HepG2 (cell line): ENCODE results near the gene AFF1. TPM values are rescaled to one million over a fixed set of nuclear protein-coding genes. Genes with fewer than 3 reads are reported as not detected.

Experiments
- ATF2 ChIP-seq: sonication (generic); formaldehyde crosslinking; IDR thresholded peaks from 2 replicates; pipeline ENCODE4 v1.4.0; 2020; ENCODE audit warnings: missing genetic modification reagents
- BRCA1 ChIP-seq: sonication (generic); formaldehyde crosslinking; IDR thresholded peaks from 2 replicates; pipeline ENCODE4 v1.4.0; 2020; ENCODE audit warnings: missing genetic modification reagents
- CBFB ChIP-seq: sonication (generic); formaldehyde crosslinking; IDR thresholded peaks from 2 replicates; pipeline ENCODE4 v1.4.0; 2020; ENCODE audit warnings: missing genetic modification reagents
- FOXA3 ChIP-seq: IDR thresholded peaks from 2 replicates; pipeline ENCODE4 v1.6.1; 2016; ENCODE audit warnings: missing genetic modification reagents, missing compliant biosample characterization
- HINFP ChIP-seq: sonication (generic); formaldehyde crosslinking; IDR thresholded peaks from 2 replicates; pipeline ENCODE4 v1.4.0; 2020; ENCODE audit warnings: low read depth, mild to moderate bottlenecking, missing genetic modification reagents
- MLLT10 ChIP-seq: sonication (generic); formaldehyde crosslinking; IDR thresholded peaks from 2 replicates; pipeline ENCODE4 v1.4.0; 2020; ENCODE audit warnings: missing genetic modification reagents
- POGK ChIP-seq: sonication (generic); formaldehyde crosslinking; conservative IDR thresholded peaks from 2 replicates; pipeline ENCODE4 v1.8.0; 2022; ENCODE audit warnings: mild to moderate bottlenecking, moderate library complexity, missing genetic modification reagents
- RARG ChIP-seq: sonication (generic); formaldehyde crosslinking; IDR thresholded peaks from 2 replicates; pipeline ENCODE4 v1.4.0; 2020; ENCODE audit warnings: low read depth, mild to moderate bottlenecking, missing genetic modification reagents
- TEF ChIP-seq: sonication (generic); formaldehyde crosslinking; IDR thresholded peaks from 2 replicates; pipeline ENCODE4 v1.5.0; 2020; ENCODE audit warnings: missing genetic modification reagents
- TFDP2 ChIP-seq: sonication (generic); formaldehyde crosslinking; IDR thresholded peaks from 2 replicates; pipeline ENCODE4 v1.4.0; 2020; ENCODE audit warnings: missing genetic modification reagents
- ZBTB25 ChIP-seq: IDR thresholded peaks from 2 replicates; pipeline ENCODE4 v1.6.1; 2018; ENCODE audit warnings: missing genetic modification reagents
- ZBTB38 ChIP-seq: sonication (generic); formaldehyde crosslinking; IDR thresholded peaks from 2 replicates; pipeline ENCODE4 v1.5.1; 2020; ENCODE audit warnings: mild to moderate bottlenecking, missing genetic modification reagents
- ZFP36L2 ChIP-seq: sonication (generic); formaldehyde crosslinking; IDR thresholded peaks from 2 replicates; pipeline ENCODE4 v1.4.0; 2020; ENCODE audit warnings: missing genetic modification reagents
- ZMYM4 ChIP-seq: sonication (generic); formaldehyde crosslinking; IDR thresholded peaks from 2 replicates; pipeline ENCODE4 v1.8.1; 2023; ENCODE audit warnings: mild to moderate bottlenecking, missing genetic modification reagents
- ZNF235 ChIP-seq: sonication (generic); formaldehyde crosslinking; IDR thresholded peaks from 2 replicates; pipeline ENCODE4 v1.8.1; 2023; ENCODE audit warnings: mild to moderate bottlenecking, missing genetic modification reagents, borderline replicate concordance
- ZNF251 ChIP-seq: sonication (generic); formaldehyde crosslinking; IDR thresholded peaks from 2 replicates; pipeline ENCODE4 v1.9.0; 2021; ENCODE audit warnings: mild to moderate bottlenecking, missing genetic modification reagents
- ZNF263 ChIP-seq: sonication (generic); formaldehyde crosslinking; IDR thresholded peaks from 2 replicates; pipeline ENCODE4 v1.4.0; 2020; ENCODE audit warnings: missing genetic modification reagents
- ZNF30 ChIP-seq: sonication (generic); formaldehyde crosslinking; IDR thresholded peaks from 2 replicates; pipeline ENCODE4 v1.5.0; 2020; ENCODE audit warnings: mild to moderate bottlenecking, missing genetic modification reagents
- ZNF460 ChIP-seq: sonication (generic); formaldehyde crosslinking; IDR thresholded peaks from 2 replicates; pipeline ENCODE4 v1.5.1; 2020; ENCODE audit warnings: missing genetic modification reagents, mild to moderate bottlenecking, borderline replicate concordance
- ZNF737 ChIP-seq: sonication (generic); formaldehyde crosslinking; IDR thresholded peaks from 2 replicates; pipeline ENCODE4 v1.5.0; 2020; ENCODE audit warnings: missing genetic modification reagents, mild to moderate bottlenecking, borderline replicate concordance
- ZNF75D ChIP-seq: sonication (generic); formaldehyde crosslinking; IDR thresholded peaks from 2 replicates; pipeline ENCODE4 v1.8.1; 2023; ENCODE audit warnings: missing genetic modification reagents, mild to moderate bottlenecking, borderline replicate concordance
- ZNF777 ChIP-seq: sonication (generic); formaldehyde crosslinking; IDR thresholded peaks from 2 replicates; pipeline ENCODE4 v1.4.0; 2020; ENCODE audit warnings: missing genetic modification reagents
- polyA plus RNA-seq, 8 experiments: library from polyadenylated mRNA; depleted of rRNA in 3 of 8; stranded (reverse) in 7 of 8; unstranded in 1 of 8; fragments of >200 nt; fragmentation: Illumina TruSeq in 4 of 8; extraction: Trizol in 4 of 8; gene quantifications; 2 replicates each; pipeline versions ENCODE4 v1.2.1 to v1.2.3, GENCODE V29; 2011 to 2016; ENCODE audit warnings: low read depth in 4 of 8, missing spikeins in 1 of 8, mixed read lengths in 1 of 8; ENCODE audit not compliant: insufficient read depth in 1 of 8
- total RNA-seq, 5 experiments: library from RNA; depleted of rRNA; stranded (reverse); fragments of >200 nt; fragmentation: Illumina TruSeq; extraction: Trizol; gene quantifications; 2 replicates each; pipeline ENCODE4 v1.2.3, GENCODE V29; 2016; ENCODE audit warnings: low read depth in 1 of 5

Gene AFF1
- total and polyA plus RNA-seq, 2 of the 13 experiments (the other 11 are each of a cell fraction or from before 2014, with no cell fraction given): 15.5 to 15.9 TPM

GRCh38 chr4:86934771-86935565, at the start of gene AFF1 (continued):
- TF ChIP-seq ZNF777 (CRISPR knock-in tag) (peak; percentile 91), ZNF460 (no peak; the same call in 1 of the 2 replicates), CBFB (CRISPR knock-in tag) (peak; percentile 76), ATF2 (no peak; the same call in 1 of the 2 replicates), ZNF75D (CRISPR knock-in tag) (no peak), ZBTB25 (peak; percentile 77; the same call in 1 of the 2 replicates), FOXA3 (CRISPR knock-in tag) (peak; percentile 41; the same call in 1 of the 2 replicates), ZBTB38 (CRISPR knock-in tag) (peak; percentile 64; the same call in 1 of the 2 replicates), BRCA1 (CRISPR knock-in tag) (no peak), ZNF30 (CRISPR knock-in tag) (no peak), ZNF235 (CRISPR knock-in tag) (no peak), POGK (CRISPR knock-in tag) (peak; percentile 79), ZNF737 (CRISPR knock-in tag) (no peak), TEF (CRISPR knock-in tag) (no peak), RARG (0 out of 2 replicates have a peak, but pooled peaks have one; percentile 67), MLLT10 (CRISPR knock-in tag) (no peak), ZFP36L2 (CRISPR knock-in tag) (no peak), HINFP (CRISPR knock-in tag) (peak; percentile 84; the same call in 1 of the 2 replicates), ZMYM4 (CRISPR knock-in tag) (peak; percentile 89), ZNF263 (peak; percentile 35; the same call in 1 of the 2 replicates), ZNF251 (CRISPR knock-in tag) (no peak), TFDP2 (CRISPR knock-in tag) (no peak; the same call in 1 of the 2 replicates)
